Memory B cell (primary cell): ENCODE data around the gene PPP2R2D.

ENCODE experiments used
- ATAC-seq: fragments of 150-1000 bp; cut with Tn5 transposase; 2 replicates; pipeline ENCODE4 v1.10.0; 2021; ENCODE audit warnings: low read depth, mild to moderate bottlenecking, moderate library complexity
- DNase-seq, 2 donors: peaks; one replicate each; pipeline ENCODE4 v3.0.0; 2022; ENCODE audit warnings: low spot score in 2 of 2
- H3K27ac Mint-ChIP-seq: one replicate; pipeline ENCODE4 v1.8.0; 2022; ENCODE audit warnings: mild to moderate bottlenecking, moderate library complexity, mixed read lengths
- H3K27me3 Mint-ChIP-seq: one replicate; pipeline ENCODE4 v1.8.0; 2022; ENCODE audit warnings: mixed read lengths
- H3K36me3 Mint-ChIP-seq: one replicate; pipeline ENCODE4 v1.8.0; 2022; ENCODE audit warnings: mild to moderate bottlenecking, mixed read lengths
- H3K4me1 Mint-ChIP-seq: one replicate; pipeline ENCODE4 v1.8.0; 2022; ENCODE audit warnings: mixed read lengths
- H3K4me3 Mint-ChIP-seq: one replicate; pipeline ENCODE4 v1.8.0; 2022; ENCODE audit warnings: mild to moderate bottlenecking, moderate library complexity, mixed read lengths
- H3K9me3 Mint-ChIP-seq: one replicate; pipeline ENCODE4 v1.8.0; 2022; ENCODE audit warnings: mixed read lengths

PPP2R2D gene

DNA sequence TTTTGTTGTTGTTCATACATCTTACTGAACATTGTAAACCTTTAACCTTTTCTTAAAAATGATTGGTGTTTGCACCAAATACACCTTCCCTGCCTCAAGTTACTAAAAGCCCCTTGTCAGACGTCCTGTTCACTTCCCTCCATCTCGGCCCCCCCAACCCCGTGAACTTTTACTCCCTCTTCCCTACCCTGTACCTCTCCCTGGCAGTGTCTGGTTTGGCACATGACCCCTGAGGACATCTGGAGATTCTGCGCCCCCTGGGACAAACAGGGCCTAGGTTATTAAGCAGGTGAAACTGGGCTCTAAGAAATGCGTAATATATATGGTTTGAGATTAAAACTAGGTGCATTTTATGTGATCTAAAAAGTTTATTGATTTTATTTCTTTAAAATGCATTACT, 1.4 kb downstream of the PPP2R2D start:
- peaks cover 24% of the 10 kb centered on the region for H3K4me1 Mint-ChIP-seq
- H3K27ac Mint-ChIP-seq = peak overlapping the region; percentile 80
- ATAC-seq (no peak), DNase-seq (no peak)
- no peaks in the 10 kb centered on the region for H3K9me3 Mint-ChIP-seq
- H3K27me3 Mint-ChIP-seq = peaks cover 12% of the 10 kb centered on the region
- H3K36me3 Mint-ChIP-seq = peaks cover 4% of the 10 kb centered on the region
- H3K4me3 Mint-ChIP-seq = peak overlapping the region; percentile 78

DNA sequence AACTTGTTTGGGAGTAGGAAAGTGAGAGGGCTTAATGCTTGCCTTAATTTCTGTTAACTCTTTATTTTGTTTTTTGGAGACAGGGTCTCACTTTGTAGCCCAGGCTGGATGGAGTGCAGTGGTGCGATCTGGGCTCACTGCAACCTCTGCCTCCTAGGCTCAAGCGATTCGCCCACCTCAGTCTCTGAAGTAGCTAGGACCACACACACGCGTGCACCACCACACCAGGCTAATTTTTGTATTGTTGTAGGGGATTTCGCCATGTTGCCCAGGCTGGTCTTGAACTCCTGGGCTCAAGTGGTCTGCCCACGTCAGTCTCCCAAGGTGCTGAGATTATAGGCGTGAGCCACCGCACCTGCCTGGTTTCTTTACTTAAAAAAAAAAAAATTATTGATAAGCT, 1.9 kb downstream of the PPP2R2D start:
- DNase-seq (no peak), ATAC-seq (no peak)
- Mint-ChIP-seq H3K9me3 (no peaks in the 10 kb centered on the region), H3K36me3 (peaks cover 4% of the 10 kb centered on the region), H3K4me3 (peak overlapping the region; percentile 32), H3K27ac (no peak overlapping the region), H3K27me3 (peaks cover 12% of the 10 kb centered on the region), H3K4me1 (peaks cover 24% of the 10 kb centered on the region)

GRCh38 chr10:131905267-131905571, 4.4 kb downstream of the PPP2R2D start:
- no peaks in the 10 kb centered on the region for H3K27me3 Mint-ChIP-seq
- H3K27ac Mint-ChIP-seq = no peak overlapping the region
- no peaks in the 10 kb centered on the region for H3K9me3 Mint-ChIP-seq
- no peak overlapping the region for H3K4me3 Mint-ChIP-seq
- H3K36me3 Mint-ChIP-seq = peaks cover 11% of the 10 kb centered on the region
- peaks cover 34% of the 10 kb centered on the region for H3K4me1 Mint-ChIP-seq
- DNase-seq (no peak), ATAC-seq (no peak)

- H3K27ac Mint-ChIP-seq = no peak overlapping the region
- H3K36me3 Mint-ChIP-seq = peaks cover 11% of the 10 kb centered on the region
- no peak for DNase-seq
- no peaks in the 10 kb centered on the region for H3K27me3 Mint-ChIP-seq
- H3K4me3 Mint-ChIP-seq = no peak overlapping the region
- peaks cover 34% of the 10 kb centered on the region for H3K4me1 Mint-ChIP-seq
- H3K9me3 Mint-ChIP-seq = no peaks in the 10 kb centered on the region
- ATAC-seq = no peak
Observed at GRCh38 chr10:131905603-131906268, 4.9 kb downstream of the PPP2R2D start.

GRCh38 chr10:131906269-131906639, 5.4 kb downstream of the PPP2R2D start:
- Mint-ChIP-seq H3K4me3 (no peak overlapping the region), H3K9me3 (no peaks in the 10 kb centered on the region), H3K27ac (peak overlapping the region; percentile 14), H3K27me3 (no peaks in the 10 kb centered on the region), H3K36me3 (peaks cover 11% of the 10 kb centered on the region), H3K4me1 (peaks cover 34% of the 10 kb centered on the region)
- ATAC-seq (no peak), DNase-seq (no peak)

DNA sequence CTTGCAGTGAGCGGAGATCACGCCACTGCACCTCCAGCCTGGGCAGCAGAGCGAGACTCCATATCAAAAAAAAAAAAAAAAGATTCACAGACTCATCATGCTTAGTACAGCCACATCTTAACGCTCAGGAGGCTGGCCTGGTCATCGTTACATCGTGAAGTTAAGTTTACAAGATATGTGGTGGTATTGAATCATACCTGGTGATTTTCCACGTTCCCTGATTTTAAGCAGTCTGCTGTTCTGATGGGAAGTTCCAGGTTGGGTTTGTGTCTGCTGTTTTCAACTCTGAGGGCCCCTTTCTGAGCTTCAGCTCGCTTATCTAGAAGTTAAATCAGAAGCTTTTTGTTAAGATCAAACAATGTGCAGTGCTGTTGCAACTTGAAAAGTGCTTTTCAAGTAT, 6.9 kb downstream of the PPP2R2D start:
- H3K36me3 Mint-ChIP-seq = peaks cover 18% of the 10 kb centered on the region
- no peak for DNase-seq
- H3K9me3 Mint-ChIP-seq = peaks cover under 1% of the 10 kb centered on the region
- H3K27ac Mint-ChIP-seq = peak overlapping the region; percentile 22
- H3K4me1 Mint-ChIP-seq = peaks cover 30% of the 10 kb centered on the region
- no peak overlapping the region for H3K4me3 Mint-ChIP-seq
- ATAC-seq = no peak
- no peaks in the 10 kb centered on the region for H3K27me3 Mint-ChIP-seq

GRCh38 chr10:131908151-131908550, 7.3 kb downstream of the PPP2R2D start:
- Mint-ChIP-seq H3K4me3 (peak overlapping the region; percentile 14), H3K4me1 (peaks cover 30% of the 10 kb centered on the region), H3K27me3 (no peaks in the 10 kb centered on the region), H3K27ac (peak overlapping the region; percentile 22), H3K9me3 (peaks cover 2% of the 10 kb centered on the region), H3K36me3 (peaks cover 21% of the 10 kb centered on the region)
- DNase-seq (no peak), ATAC-seq (no peak)

GRCh38 chr10:131909014-131909808, 8.4 kb downstream of the PPP2R2D start:
- Mint-ChIP-seq H3K4me3 (no peak overlapping the region), H3K4me1 (peaks cover 33% of the 10 kb centered on the region), H3K27ac (peak overlapping the region; percentile 30), H3K9me3 (peaks cover 2% of the 10 kb centered on the region), H3K27me3 (no peaks in the 10 kb centered on the region), H3K36me3 (peaks cover 21% of the 10 kb centered on the region)
- ATAC-seq (no peak), DNase-seq (no peak)

DNA sequence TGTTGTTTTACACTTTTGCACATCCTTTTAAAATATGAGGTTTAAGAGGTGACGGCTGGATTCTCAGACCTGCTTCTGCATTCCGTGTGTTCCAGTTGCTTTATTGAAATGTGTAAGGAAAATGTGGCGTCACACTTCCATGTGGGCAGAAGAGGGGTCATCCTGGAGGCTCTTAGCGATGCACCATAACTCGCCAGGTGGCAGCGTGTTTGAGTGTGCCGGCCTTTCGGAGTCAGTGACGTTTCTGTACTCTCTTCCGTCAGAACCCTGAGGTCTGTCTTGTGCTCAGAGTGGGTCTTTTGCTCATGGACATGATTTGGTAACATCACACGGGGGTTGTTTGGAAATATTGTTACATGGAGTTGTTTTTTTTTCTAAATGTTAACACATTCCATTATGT, 9.1 kb downstream of the PPP2R2D start:
- H3K27ac Mint-ChIP-seq = no peak overlapping the region
- peaks cover 2% of the 10 kb centered on the region for H3K9me3 Mint-ChIP-seq
- peaks cover 21% of the 10 kb centered on the region for H3K36me3 Mint-ChIP-seq
- DNase-seq (no peak), ATAC-seq (no peak)
- H3K4me3 Mint-ChIP-seq = no peak overlapping the region
- H3K27me3 Mint-ChIP-seq = no peaks in the 10 kb centered on the region
- peaks cover 32% of the 10 kb centered on the region for H3K4me1 Mint-ChIP-seq

DNA sequence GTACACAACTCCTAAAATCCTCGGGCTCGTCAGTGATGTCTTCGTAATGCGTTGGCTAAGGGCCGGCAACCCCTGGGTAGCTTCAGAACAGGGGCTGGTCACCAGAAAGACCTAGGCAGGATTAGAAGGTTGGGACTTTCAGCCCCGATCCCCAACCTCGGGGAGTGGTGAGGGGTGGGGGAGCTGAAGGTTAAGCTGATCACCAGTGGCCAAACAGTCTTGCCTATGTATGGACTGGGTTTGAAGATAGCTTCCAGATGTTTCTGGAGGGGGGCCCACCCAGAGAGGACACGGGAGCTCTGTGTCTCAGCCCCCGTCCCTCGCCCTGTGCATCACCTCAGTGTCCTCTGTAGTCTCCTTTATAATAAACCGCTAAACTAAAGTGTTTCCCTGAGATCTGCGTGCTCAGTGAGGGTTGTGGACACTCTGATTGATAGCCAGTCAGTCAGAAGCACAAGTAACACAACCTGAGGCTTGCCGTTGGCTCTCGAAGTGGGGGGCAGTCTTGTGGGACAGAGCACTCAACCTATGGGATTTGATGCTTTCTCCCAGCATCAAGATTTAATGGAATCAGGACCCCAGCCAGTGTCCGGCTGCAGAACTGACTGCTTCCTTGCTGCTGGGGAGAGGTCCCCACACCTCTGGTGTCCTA, 10.0 kb downstream of the PPP2R2D start:
- Mint-ChIP-seq H3K27ac (no peak overlapping the region), H3K4me1 (peaks cover 27% of the 10 kb centered on the region), H3K4me3 (no peak overlapping the region), H3K36me3 (peaks cover 21% of the 10 kb centered on the region), H3K27me3 (no peaks in the 10 kb centered on the region), H3K9me3 (peaks cover 2% of the 10 kb centered on the region)
- DNase-seq (no peak), ATAC-seq (no peak)

DNA sequence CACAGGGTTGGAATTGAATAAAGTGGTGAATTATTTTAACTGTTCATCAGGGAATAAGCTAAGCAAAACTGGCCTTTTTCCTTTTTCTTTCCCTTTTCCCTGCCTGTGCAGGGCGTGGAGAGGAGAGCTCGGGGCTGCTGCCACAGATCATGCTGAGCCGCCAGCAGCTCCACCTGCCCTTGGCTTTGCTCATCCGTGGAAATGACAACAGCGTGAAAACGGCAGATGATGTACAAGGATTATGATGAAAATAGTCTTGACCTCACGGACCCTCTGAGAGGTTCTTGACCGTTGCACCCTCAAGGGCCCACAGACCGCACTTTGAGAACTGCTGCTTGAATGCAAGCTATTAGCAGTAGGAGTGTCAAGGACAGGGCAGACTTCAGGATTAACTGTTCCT, 10.6 kb downstream of the PPP2R2D start:
- H3K36me3 Mint-ChIP-seq = peaks cover 20% of the 10 kb centered on the region

DNA sequence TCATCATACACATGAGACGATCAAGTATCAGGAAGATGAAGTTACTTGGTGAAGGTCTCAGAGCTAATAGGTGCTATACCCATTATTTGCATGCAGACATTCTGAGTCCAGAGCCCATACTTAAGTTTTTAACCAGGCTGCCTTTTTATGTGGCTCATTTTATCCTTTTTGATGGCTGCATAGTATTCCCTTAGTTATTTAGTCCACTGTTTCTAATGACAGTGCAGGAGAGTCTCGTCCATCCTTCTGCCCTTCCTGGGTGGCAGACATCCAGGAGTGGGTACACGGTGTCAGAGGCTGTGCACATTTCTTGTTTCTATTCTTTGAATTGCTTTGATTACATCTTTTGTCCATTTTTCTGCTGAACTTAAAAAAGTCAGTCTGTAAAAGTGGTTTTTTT, 11.8 kb downstream of the PPP2R2D start:
- Mint-ChIP-seq H3K4me3 (no peak overlapping the region), H3K27ac (no peak overlapping the region), H3K27me3 (no peaks in the 10 kb centered on the region), H3K9me3 (peaks cover 2% of the 10 kb centered on the region), H3K36me3 (peaks cover 21% of the 10 kb centered on the region), H3K4me1 (peaks cover 32% of the 10 kb centered on the region)
- no peak for DNase-seq
- no peak for ATAC-seq

More for the DNA sequence above, 10.6 kb downstream of the PPP2R2D start:
- Mint-ChIP-seq H3K4me3 (no peak overlapping the region), H3K27ac (no peak overlapping the region), H3K4me1 (peaks cover 26% of the 10 kb centered on the region), H3K9me3 (peaks cover 2% of the 10 kb centered on the region), H3K27me3 (no peaks in the 10 kb centered on the region)
- DNase-seq (no peak), ATAC-seq (no peak)

GRCh38 chr10:131915484-131915883, 14.7 kb downstream of the PPP2R2D start:
- H3K36me3 Mint-ChIP-seq = peaks cover 14% of the 10 kb centered on the region
- peaks cover 2% of the 10 kb centered on the region for H3K9me3 Mint-ChIP-seq
- DNase-seq (no peak), ATAC-seq (no peak)
- no peaks in the 10 kb centered on the region for H3K27me3 Mint-ChIP-seq
- H3K27ac Mint-ChIP-seq = no peak overlapping the region
- H3K4me1 Mint-ChIP-seq = peaks cover 44% of the 10 kb centered on the region
- no peak overlapping the region for H3K4me3 Mint-ChIP-seq

DNA sequence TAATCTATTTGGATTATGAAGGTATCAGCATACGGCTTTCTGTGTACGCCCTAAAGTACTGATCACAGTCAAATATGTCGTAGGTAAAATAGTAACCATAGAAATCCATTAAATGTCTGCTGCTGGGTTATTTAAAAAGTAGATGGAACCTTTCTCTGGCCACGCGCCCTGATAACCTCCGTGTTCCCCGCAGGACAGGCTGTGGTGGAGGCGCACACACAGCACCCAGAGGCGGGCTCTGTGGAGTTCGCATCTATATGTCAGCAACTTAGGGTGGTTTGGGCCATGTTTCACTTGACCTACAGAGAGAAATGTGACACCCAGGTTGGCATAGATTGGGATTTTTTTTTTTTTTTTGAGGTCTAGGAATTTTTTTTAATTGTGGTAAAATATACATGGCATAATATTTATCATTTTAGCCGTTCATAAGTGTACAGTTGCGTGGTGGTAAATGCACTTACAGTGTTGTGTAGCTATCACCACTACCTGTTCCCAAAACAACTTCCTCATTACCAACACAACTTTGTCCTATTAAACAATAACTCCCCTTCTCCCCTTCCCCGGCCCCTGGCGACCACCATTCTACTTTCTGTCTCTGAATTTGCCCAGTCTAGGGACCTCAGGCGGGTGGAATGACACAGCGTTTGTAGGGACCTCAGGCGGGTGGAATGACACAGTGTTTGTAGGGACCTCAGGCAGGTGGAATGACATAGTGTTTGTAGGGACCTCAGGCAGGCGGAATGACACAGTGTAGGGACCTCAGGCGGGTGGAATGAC, 15.4 kb downstream of the PPP2R2D start:
- peaks cover 14% of the 10 kb centered on the region for H3K36me3 Mint-ChIP-seq
- H3K4me3 Mint-ChIP-seq = no peak overlapping the region
- DNase-seq (no peak), ATAC-seq (no peak)
- peaks cover 49% of the 10 kb centered on the region for H3K4me1 Mint-ChIP-seq
- peaks cover 2% of the 10 kb centered on the region for H3K9me3 Mint-ChIP-seq
- H3K27ac Mint-ChIP-seq = no peak overlapping the region
- H3K27me3 Mint-ChIP-seq = no peaks in the 10 kb centered on the region
